B cell (primary cell): ENCODE data around the gene ZNF433. TPM values are rescaled to one million over a fixed set of nuclear protein-coding genes. Genes with fewer than 3 reads are reported as not detected.

Experiments
- ATAC-seq: fragments of 200-7000 bp; cut with Tn5 transposase; one replicate; pipeline ENCODE4 v1.10.0; 2021; ENCODE audit warnings: low read depth, mild to moderate bottlenecking, moderate number of reproducible peaks, moderate library complexity
- CTCF ChIA-PET: fragments of 350-600 bp; sonication (Branson Sonifier 250); formaldehyde crosslinking; loops from one replicate; lab custom pipeline; 2021; ENCODE audit warnings: antibody characterized with exemption, inconsistent platforms; lab: Charles Lee
- POLR2A ChIA-PET: fragments of 350-600 bp; sonication (Branson Sonifier 250); formaldehyde crosslinking; loops from one replicate; lab custom pipeline; 2021; ENCODE audit warnings: antibody characterized with exemption; lab: Charles Lee
- DNase-seq: peaks from one replicate; pipeline ENCODE4 v3.0.0; 2013
- H2AFZ ChIP-seq: 2 replicates; pipeline ENCODE4 v1.6.1; 2012; ENCODE audit warnings: mild to moderate bottlenecking, low read depth, low read length; ENCODE audit not compliant: insufficient read depth, poor library complexity, severe bottlenecking
- H3K27ac ChIP-seq, 2 donors: 1 replicate in 1 of 2; 2 replicates in 1 of 2; pipeline ENCODE4 v1.5.1; 2012 to 2013; ENCODE audit warnings: low read length in 2 of 2, mild to moderate bottlenecking in 2 of 2, moderate library complexity in 1 of 2
- H3K27me3 ChIP-seq, 4 experiments: fragments of 200-600 bp in 1 of 4; sonication (generic) in 1 of 4; replicated peaks in 1 of 4; 1 replicate in 2 of 4; 2 replicates in 2 of 4; pipeline versions ENCODE4 v1.6.1 to v1.7.0; 2013 to 2016; ENCODE audit warnings: low read length in 3 of 4, mild to moderate bottlenecking in 2 of 4, mixed read lengths in 1 of 4, moderate library complexity in 1 of 4; ENCODE audit not compliant: insufficient read depth in 4 of 4, control insufficient read depth in 3 of 4; ENCODE audit errors: control extremely low read depth in 1 of 4
- H3K36me3 ChIP-seq, 2 experiments: replicated peaks in 1 of 2; 1 replicate in 1 of 2; 2 replicates in 1 of 2; pipeline versions ENCODE4 v1.6.1 to v1.7.1; 2013; ENCODE audit warnings: low read length in 1 of 2; ENCODE audit not compliant: insufficient read depth in 2 of 2, control insufficient read depth in 1 of 2; ENCODE audit errors: control extremely low read depth in 1 of 2, extremely low read depth in 1 of 2
- H3K4me1 ChIP-seq, 2 donors: fragments of 200-600 bp in 1 of 2; sonication (generic) in 1 of 2; 1 replicate in 1 of 2; 2 replicates in 1 of 2; pipeline versions ENCODE4 v1.5.1 to v1.6.1; 2013 to 2017; ENCODE audit warnings: low read length in 2 of 2; ENCODE audit not compliant: control insufficient read depth in 2 of 2, insufficient read depth in 2 of 2
- H3K4me2 ChIP-seq: replicated peaks from 2 replicates; pipeline ENCODE3; 2012; ENCODE audit warnings: mild to moderate bottlenecking, low read depth, low read length; ENCODE audit not compliant: poor library complexity, severe bottlenecking
- H3K4me3 ChIP-seq, 5 experiments: fragments of 200-600 bp in 1 of 5; sonication (generic) in 1 of 5; 1 replicate in 3 of 5; 2 replicates in 2 of 5; pipeline versions ENCODE4 v1.5.1 to v1.7.0; 2011 to 2016; ENCODE audit warnings: low read length in 4 of 5, mild to moderate bottlenecking in 4 of 5, low read depth in 2 of 5, control low read depth in 1 of 5, moderate library complexity in 1 of 5; ENCODE audit not compliant: insufficient read depth in 1 of 5; ENCODE audit errors: control extremely low read depth in 1 of 5, extremely low read depth in 1 of 5
- H3K79me2 ChIP-seq: fragments of 200-600 bp; sonication (generic); one replicate; pipeline ENCODE4 v1.6.0; 2016; ENCODE audit warnings: low read length; ENCODE audit not compliant: control insufficient read depth, insufficient read depth
- H3K9ac ChIP-seq: fragments of 200-600 bp; sonication (generic); 2 replicates; pipeline ENCODE4 v1.6.1; 2017; ENCODE audit warnings: mild to moderate bottlenecking, low read length, moderate library complexity
- H3K9me3 ChIP-seq, 3 donors: one replicate each; pipeline versions ENCODE4 v1.6.1 to v1.7.1; 2013; ENCODE audit warnings: low read length in 2 of 3; ENCODE audit not compliant: control insufficient read depth in 2 of 3, insufficient read depth in 1 of 3; ENCODE audit errors: control extremely low read depth in 1 of 3
- H4K20me1 ChIP-seq: 2 replicates; pipeline ENCODE4 v1.6.0; 2012; ENCODE audit warnings: mild to moderate bottlenecking, low read length; ENCODE audit not compliant: insufficient read depth, control insufficient read depth, poor library complexity, severe bottlenecking
- H3K27ac Mint-ChIP-seq: one replicate; pipeline ENCODE4 v1.8.0; 2021; ENCODE audit warnings: mixed read lengths
- H3K27me3 Mint-ChIP-seq: one replicate; pipeline ENCODE4 v1.8.0; 2021; ENCODE audit warnings: mixed read lengths
- H3K4me1 Mint-ChIP-seq: one replicate; pipeline ENCODE4 v1.8.0; 2021; ENCODE audit warnings: mixed read lengths
- H3K4me3 Mint-ChIP-seq: one replicate; pipeline ENCODE4 v1.8.0; 2021; ENCODE audit warnings: mixed read lengths
- H3K9me3 Mint-ChIP-seq: one replicate; pipeline ENCODE4 v1.8.0; 2022; ENCODE audit warnings: mixed read lengths; ENCODE audit not compliant: insufficient read depth
- CTCF ChIP-seq: fragments of 200-600 bp; IDR thresholded peaks from one replicate; pipeline ENCODE4 v1.8.0; 2022; ENCODE audit warnings: antibody characterized with exemption, mild to moderate bottlenecking
- EZH2 ChIP-seq: IDR thresholded peaks from 2 replicates; pipeline ENCODE4 v1.6.1; 2012; ENCODE audit warnings: borderline replicate concordance, low read depth, mild to moderate bottlenecking, moderate library complexity, low read length; ENCODE audit not compliant: insufficient read depth, poor library complexity, severe bottlenecking
- WGBS: methylation state at CpG from one replicate; pipeline ENCODE4 v1.1.5; 2013; ENCODE audit warnings: missing lambda C conversion rate; ENCODE audit not compliant: insufficient coverage; 5-methylcytosine and 5-hydroxymethylcytosine counted together
- intact Hi-C: fragments of 100-400 bp; cut with micrococcal nuclease; formaldehyde crosslinking; loops from one replicate; pipeline ENCODE4 v1.10.0; 2022
- polyA plus RNA-seq: library from polyadenylated mRNA; depleted of rRNA; stranded (reverse); fragments of >200 nt; gene quantifications from 2 replicates; pipeline ENCODE4 v1.2.3, GENCODE V29; 2012
- total RNA-seq, 2 donors: library from RNA; stranded (reverse); fragments of 120-200 nt in 1 of 2; gene quantifications; 1 replicate in 1 of 2; 2 replicates in 1 of 2; pipeline versions ENCODE4 v1.2.3 to v1.2.4, GENCODE V29; 2013 to 2022

The ZNF433 gene
- total and polyA plus RNA-seq, 2 donors (not counting 1 experiment from before 2014, with no cell fraction given): 1.3 to 7.3 TPM

- ATAC-seq: no peak
- H3K4me1 Mint-ChIP-seq: no peaks in the 10 kb centered on the region
- Histone ChIP-seq H2AFZ (no peak overlapping the region), H4K20me1 (no peaks in the 10 kb centered on the region), H3K36me3 (peaks cover 4 to 15% of the 10 kb centered on the region in 2 experiments), H3K27ac (no peak overlapping the region), H3K27me3 (no peaks in the 10 kb centered on the region), H3K4me1 (no peaks in the 10 kb centered on the region), H3K4me2 (no peak overlapping the region), H3K4me3 (no peak overlapping the region), H3K9me3 (peaks cover 4 to 24% (median 13%) of the 10 kb centered on the region in 3 donors), H3K79me2 (peaks cover 32% of the 10 kb centered on the region), H3K9ac (no peak overlapping the region)
- H3K27me3 Mint-ChIP-seq: no peaks in the 10 kb centered on the region
- H3K4me3 Mint-ChIP-seq: no peak overlapping the region
- H3K9me3 Mint-ChIP-seq: peaks cover 3% of the 10 kb centered on the region
- H3K27ac Mint-ChIP-seq: no peak overlapping the region
- CTCF ChIA-PET: interaction anchor here (0.8 kb wide), 1 partner anchor 11 kb away, joined by 3 read pairs; no protein-coding TSS in a partner anchor
- WGBS: 83% methylated on average over 1 of the region's 5 CpGs
- POLR2A ChIA-PET: no interaction called here
- no peak for DNase-seq
- intact Hi-C loops: no loop called here
- TF ChIP-seq EZH2 (no peak), CTCF (no peak)
Observed at GRCh38 chr19:11973019-11973810, 62.3 kb downstream of the ZNF433 start.

DNA sequence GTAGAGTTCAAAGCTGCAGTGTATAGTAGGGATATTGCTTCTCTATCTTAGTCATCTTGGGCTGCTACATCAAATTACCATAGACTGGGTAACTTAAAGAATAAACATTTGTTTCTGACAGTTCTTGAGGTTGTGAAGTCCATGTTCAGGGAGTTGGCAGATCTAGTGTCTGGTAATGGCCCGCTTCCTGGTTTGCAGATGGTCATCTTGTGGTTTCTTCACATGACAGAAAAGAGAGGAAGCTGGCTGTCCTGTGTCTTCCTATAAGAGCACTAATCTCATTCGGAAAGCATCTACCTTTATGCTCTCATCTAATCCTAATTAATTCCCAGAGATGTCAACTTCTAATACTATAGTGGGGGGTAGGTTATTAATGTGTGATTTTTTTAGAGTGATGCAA lies 64.4 kb downstream of the ZNF433 start:
- Histone ChIP-seq H3K9ac (no peak overlapping the region), H3K4me1 (peaks cover 0 to under 1% of the 10 kb centered on the region in 2 donors), H3K4me3 (no peak overlapping the region), H3K9me3 (peaks cover 0 to 15% (median 0%) of the 10 kb centered on the region in 3 donors), H3K36me3 (peaks cover 0 to 7% of the 10 kb centered on the region in 2 experiments), H2AFZ (no peak overlapping the region), H3K4me2 (no peak overlapping the region), H3K79me2 (peaks cover 34% of the 10 kb centered on the region), H3K27ac (no peak overlapping the region), H3K27me3 (no peaks in the 10 kb centered on the region), H4K20me1 (no peaks in the 10 kb centered on the region)
- peaks cover 2% of the 10 kb centered on the region for H3K9me3 Mint-ChIP-seq
- ChIA-PET POLR2A (no interaction called here), CTCF (interaction anchor here (1.6 kb wide), 1 partner anchor 47 kb away, joined by 5 read pairs; no protein-coding TSS in a partner anchor)
- no peaks in the 10 kb centered on the region for H3K27me3 Mint-ChIP-seq
- H3K4me1 Mint-ChIP-seq: peaks cover 5% of the 10 kb centered on the region
- intact Hi-C loops: no loop called here
- no CpG with 5 or more reads among the region's 2 CpGs for WGBS
- ATAC-seq (no peak), DNase-seq (no peak)
- no peak overlapping the region for H3K27ac Mint-ChIP-seq
- no peak for TF ChIP-seq EZH2
- no peak for TF ChIP-seq CTCF
- H3K4me3 Mint-ChIP-seq: no peak overlapping the region
